Stimulated activated CD8-positive, alpha-beta memory T cell treated with anti-CD3 and anti-CD28 coated beads, Interleukin-2, amount 100 ng/mL, for 48 hours (primary cell): Measurements from ENCODE around the gene CCP110.
A peak's percentile ranks its signal among the peaks of the same experiment; 100 is the strongest.

Experiments used
- DNase-seq, 2 donors: peaks; one replicate each; pipeline ENCODE4 v3.0.0-alpha.2; 2020; ENCODE audit warnings: low read depth in 2 of 2

CCP110 gene

GRCh38 chr16:19523559-19524355, at the start of gene CCP110:
TSS of gene CCP110 (plus strand) at chr16:19523942. CDS start at chr16:19527882, 3,940 bp downstream.
- DNase-seq: peak; percentile 89 to 90

GRCh38 chr16:19474617-19475016, 49.1 kb upstream of the CCP110 start:
- no peak for DNase-seq

GRCh38 chr16:19478505-19478904, 45.2 kb upstream of the CCP110 start:
- DNase-seq: no peak

GRCh38 chr16:19479302-19479721, 44.4 kb upstream of the CCP110 start:
- no peak for DNase-seq

- no peak for DNase-seq
Observed at GRCh38 chr16:19481296-19481695, 42.4 kb upstream of the CCP110 start.

GRCh38 chr16:19481769-19482168, 42.0 kb upstream of the CCP110 start:
- DNase-seq: no peak

GRCh38 chr16:19482291-19482690, 41.5 kb upstream of the CCP110 start:
- no peak for DNase-seq

- no peak for DNase-seq
Observed at GRCh38 chr16:19484096-19484495, 39.6 kb upstream of the CCP110 start.

- no peak for DNase-seq
Observed at GRCh38 chr16:19485611-19486010, 38.1 kb upstream of the CCP110 start.

GRCh38 chr16:19486051-19486450, 37.7 kb upstream of the CCP110 start:
- DNase-seq: no peak

- DNase-seq: no peak
Observed at GRCh38 chr16:19486750-19487325, 36.9 kb upstream of the CCP110 start.

GRCh38 chr16:19488213-19488640, 35.5 kb upstream of the CCP110 start:
- DNase-seq: no peak

GRCh38 chr16:19490619-19491018, 33.1 kb upstream of the CCP110 start:
- no peak for DNase-seq

GRCh38 chr16:19497176-19497575, 26.6 kb upstream of the CCP110 start:
- no peak for DNase-seq

- DNase-seq: no peak
Observed at GRCh38 chr16:19499006-19499405, 24.7 kb upstream of the CCP110 start.

GRCh38 chr16:19499481-19499880, 24.3 kb upstream of the CCP110 start:
- no peak for DNase-seq

GRCh38 chr16:19502395-19503131, 21.2 kb upstream of the CCP110 start:
- DNase-seq: peak; percentile 29 to 54

GRCh38 chr16:19503461-19504075, 20.2 kb upstream of the CCP110 start:
- DNase-seq: no peak

- no peak for DNase-seq
Observed at GRCh38 chr16:19505600-19506303, 18.0 kb upstream of the CCP110 start.

GRCh38 chr16:19506965-19507364, 16.8 kb upstream of the CCP110 start:
- no peak for DNase-seq

GRCh38 chr16:19507867-19508266, 15.9 kb upstream of the CCP110 start:
- DNase-seq: no peak

- DNase-seq: no peak
Observed at GRCh38 chr16:19512297-19512696, 11.4 kb upstream of the CCP110 start.
